ENCODE data around the gene FYN.

Gene FYN

GRCh38 chr6:111743862-111744692 is 129.2 kb downstream of the FYN start:
- DNase-seq: no peak

- DNase-seq: no peak
Measured at GRCh38 chr6:111743360-111743759, 129.9 kb downstream of the FYN start.

GRCh38 chr6:111741177-111741952 is 131.9 kb downstream of the FYN start:
- DNase-seq: no peak

GRCh38 chr6:111740506-111740905 is 132.7 kb downstream of the FYN start:
- DNase-seq: no peak

- DNase-seq: no peak
Measured at GRCh38 chr6:111739257-111739696, 134.0 kb downstream of the FYN start.

GRCh38 chr6:111738631-111739030 is 134.6 kb downstream of the FYN start:
- DNase-seq: no peak

GRCh38 chr6:111738156-111738555 is 135.1 kb downstream of the FYN start:
- no peak for DNase-seq

- no peak for DNase-seq
Measured at GRCh38 chr6:111737065-111737521, 136.2 kb downstream of the FYN start.

GRCh38 chr6:111736005-111736608 is 137.1 kb downstream of the FYN start:
- DNase-seq: no peak

GRCh38 chr6:111734068-111735061 is 138.9 kb downstream of the FYN start:
- no peak for DNase-seq

GRCh38 chr6:111732390-111732789 is 140.9 kb downstream of the FYN start:
- no peak for DNase-seq

GRCh38 chr6:111731456-111732195 is 141.6 kb downstream of the FYN start:
- no peak for DNase-seq

GRCh38 chr6:111730864-111731263 is 142.4 kb downstream of the FYN start:
- DNase-seq: no peak

- peak in 1 of 2 experiments; percentile 8 for DNase-seq
Measured at GRCh38 chr6:111727802-111728201, 145.4 kb downstream of the FYN start.

- no peak for DNase-seq
Measured at GRCh38 chr6:111727041-111727440, 146.2 kb downstream of the FYN start.

GRCh38 chr6:111725446-111726112 is 147.7 kb downstream of the FYN start:
- no peak for DNase-seq

GRCh38 chr6:111724505-111724904 is 148.7 kb downstream of the FYN start:
- no peak for DNase-seq

GRCh38 chr6:111724039-111724438 is 149.2 kb downstream of the FYN start:
- no peak for DNase-seq

- no peak for DNase-seq
Measured at GRCh38 chr6:111723412-111723970, 149.8 kb downstream of the FYN start.

- no peak for DNase-seq
Measured at GRCh38 chr6:111722179-111722731, 151.0 kb downstream of the FYN start.
